Sciatic nerve (tissue), 2 donors: ENCODE results near the gene ALKBH7. TPM values are rescaled to one million over a fixed set of nuclear protein-coding genes. Genes with fewer than 3 reads are reported as not detected.

Source experiments
- ATAC-seq: fragments of 200-7000 bp; cut with Tn5 transposase; one replicate; pipeline ENCODE4 v1.9.1; 2020; ENCODE audit warnings: mild to moderate bottlenecking, moderate library complexity
- DNase-seq: peaks from one replicate; pipeline ENCODE4 v3.0.0-alpha.2; 2020; ENCODE audit warnings: low spot score
- intact Hi-C: fragments of 100-400 bp; cut with DNase I; formaldehyde crosslinking; loops from one replicate; pipeline ENCODE4 v1.14.2; 2022
- microRNA-seq: library from miRNA; unstranded; fragments of <30 nt; microRNA quantifications from one replicate; pipeline ENCODE4 v1.2.0, GENCODE V29; 2020
- total RNA-seq: library from RNA; stranded (reverse); fragmentation: NEBNext Ultra II Directional; extraction: Animal tissue kit (Norgen Biotek cat#: 25700); gene quantifications from one replicate; pipeline ENCODE4 v1.2.1, GENCODE V29; 2021
- donor health status: DM: no; HTN: no; CAD: no.
- donor health status: DM: no; HTN: no; CAD: no.

ALKBH7 gene
- total RNA-seq, 1 donor from 2014 or later: 55.6 TPM

GRCh38 chr19:6416658-6417405, 44.2 kb downstream of the ALKBH7 start:
- intact Hi-C loops: no loop called here
- no peak for ATAC-seq

DNA sequence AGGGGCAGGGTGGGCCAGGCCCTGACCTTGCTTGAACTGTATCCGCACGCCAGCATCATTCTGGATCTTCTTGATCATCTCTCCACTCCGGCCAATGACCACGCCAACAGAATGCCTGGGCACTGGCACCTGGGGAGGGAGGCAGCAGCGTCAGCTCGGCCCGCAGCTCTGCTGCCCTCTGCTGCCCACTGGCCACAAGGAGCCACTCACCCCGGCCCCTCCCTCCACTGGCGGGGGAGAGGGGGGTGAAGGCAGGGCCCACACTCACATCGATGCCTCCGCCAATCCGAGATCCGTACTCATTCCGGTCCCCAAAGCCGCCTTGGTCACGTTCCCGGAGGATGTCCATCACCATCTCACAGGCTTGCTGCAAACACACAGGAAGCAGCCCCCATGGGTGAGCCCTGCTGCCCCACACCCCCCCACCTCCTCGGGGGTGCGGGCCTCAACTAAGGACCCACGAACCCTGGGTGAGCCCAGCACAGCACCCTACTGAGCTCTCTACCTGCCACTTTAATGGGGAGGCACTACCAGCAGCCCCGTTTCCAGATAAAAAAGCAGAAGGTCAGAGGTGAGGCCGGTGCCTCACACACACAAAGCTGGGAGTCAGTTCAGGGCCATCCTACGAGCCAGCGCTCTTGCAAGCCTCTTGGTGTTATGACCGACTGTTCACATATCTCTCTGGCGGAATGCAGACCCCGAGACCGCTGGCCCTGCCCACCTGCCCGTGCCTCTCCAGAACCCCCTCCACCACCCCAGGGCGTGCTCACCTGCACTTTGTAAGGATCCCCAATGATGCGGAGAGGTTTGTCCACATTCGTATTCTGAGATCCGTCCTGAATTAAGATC, 45.3 kb downstream of the ALKBH7 start:
- intact Hi-C loops: no loop called here
- DNase-seq: no peak
- ATAC-seq: peak; percentile 58

More at GRCh38 chr19:6416658-6417405, 44.2 kb downstream of the ALKBH7 start:
- no peak for DNase-seq

- intact Hi-C loops: no loop called here
- DNase-seq: no peak
- ATAC-seq: no peak
Observed at GRCh38 chr19:6418562-6418932, 46.0 kb downstream of the ALKBH7 start.

DNA sequence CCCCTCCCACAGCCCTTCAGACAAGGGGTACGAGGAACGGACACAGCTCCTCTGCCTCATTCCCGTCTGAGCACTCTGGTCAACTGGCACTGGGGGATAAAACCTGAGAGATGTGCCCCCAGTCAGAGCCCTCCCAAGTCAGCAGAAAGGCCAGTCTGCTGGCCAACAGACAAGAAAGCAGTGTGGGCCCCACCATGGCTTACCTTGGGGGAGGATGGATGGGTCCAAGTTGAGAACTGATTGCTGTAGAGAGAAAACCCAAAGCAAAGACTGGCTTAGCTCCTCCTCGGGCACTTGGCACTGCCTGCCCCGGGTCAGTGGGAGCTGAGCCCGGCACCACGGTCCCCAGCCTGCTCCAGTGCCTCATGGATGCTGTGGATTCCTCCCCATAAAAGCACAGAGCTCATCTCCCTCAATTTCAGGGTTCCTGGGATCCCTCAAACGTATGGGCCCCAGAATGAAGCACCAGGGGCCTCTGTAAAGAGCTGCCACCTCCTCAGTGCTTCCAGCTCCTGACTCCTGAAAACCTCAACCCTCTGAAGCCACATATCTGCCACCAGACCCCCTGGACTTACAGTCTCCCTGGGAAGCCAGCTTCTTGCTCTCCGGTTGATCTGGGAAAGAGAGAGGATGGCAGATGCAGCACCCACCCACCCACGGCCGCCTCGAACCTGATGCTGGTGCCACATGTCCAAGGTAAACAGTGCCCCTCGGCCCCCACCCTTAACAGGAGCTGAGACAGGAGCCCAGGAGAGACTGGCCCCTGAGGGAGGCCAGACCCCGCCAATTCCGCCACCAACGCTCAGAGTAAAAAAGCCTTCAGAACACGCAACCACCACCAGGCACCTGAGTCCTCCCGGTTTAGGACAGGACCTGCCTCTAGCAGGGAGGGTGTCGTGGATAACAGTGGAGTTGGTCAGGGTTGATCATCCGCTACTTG, 48.8 kb downstream of the ALKBH7 start:
- no peak for DNase-seq
- ATAC-seq: no peak
- intact Hi-C loops: no loop called here

DNA sequence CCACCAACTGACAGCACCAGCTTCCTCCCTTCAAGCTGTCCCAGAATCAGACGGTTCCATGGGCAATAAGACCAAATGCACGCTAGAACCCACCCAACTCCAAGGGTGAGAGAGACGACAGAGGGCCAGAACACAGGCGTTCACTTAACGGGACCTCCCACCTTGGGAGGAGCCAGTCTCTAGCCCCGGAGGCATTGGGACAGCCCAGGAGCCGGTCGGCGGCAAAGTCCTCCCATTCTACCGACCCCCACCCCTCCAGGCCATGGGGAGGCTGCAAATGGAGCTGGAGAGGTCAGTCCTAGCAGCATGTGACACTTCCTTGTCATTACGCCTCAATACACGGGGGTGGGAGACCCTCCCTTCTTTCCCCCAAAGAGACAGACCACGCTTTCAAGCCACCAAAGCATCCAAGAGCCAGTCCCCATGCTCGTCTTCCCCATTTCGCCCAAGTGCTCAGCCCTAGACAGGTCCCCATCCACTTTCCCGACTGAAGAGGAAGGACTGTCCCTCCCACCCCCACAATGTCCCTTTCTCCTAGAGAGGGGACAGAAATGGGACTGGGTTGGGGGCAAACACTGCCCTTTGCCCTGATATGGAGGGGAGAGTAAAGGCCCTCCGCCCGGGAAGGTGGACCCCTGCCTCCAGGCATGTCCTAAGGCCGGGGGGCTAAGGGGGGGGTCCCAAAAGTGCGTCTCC, 51.1 kb downstream of the ALKBH7 start:
- DNase-seq: no peak
- no peak for ATAC-seq
- intact Hi-C loops: no loop called here

DNA sequence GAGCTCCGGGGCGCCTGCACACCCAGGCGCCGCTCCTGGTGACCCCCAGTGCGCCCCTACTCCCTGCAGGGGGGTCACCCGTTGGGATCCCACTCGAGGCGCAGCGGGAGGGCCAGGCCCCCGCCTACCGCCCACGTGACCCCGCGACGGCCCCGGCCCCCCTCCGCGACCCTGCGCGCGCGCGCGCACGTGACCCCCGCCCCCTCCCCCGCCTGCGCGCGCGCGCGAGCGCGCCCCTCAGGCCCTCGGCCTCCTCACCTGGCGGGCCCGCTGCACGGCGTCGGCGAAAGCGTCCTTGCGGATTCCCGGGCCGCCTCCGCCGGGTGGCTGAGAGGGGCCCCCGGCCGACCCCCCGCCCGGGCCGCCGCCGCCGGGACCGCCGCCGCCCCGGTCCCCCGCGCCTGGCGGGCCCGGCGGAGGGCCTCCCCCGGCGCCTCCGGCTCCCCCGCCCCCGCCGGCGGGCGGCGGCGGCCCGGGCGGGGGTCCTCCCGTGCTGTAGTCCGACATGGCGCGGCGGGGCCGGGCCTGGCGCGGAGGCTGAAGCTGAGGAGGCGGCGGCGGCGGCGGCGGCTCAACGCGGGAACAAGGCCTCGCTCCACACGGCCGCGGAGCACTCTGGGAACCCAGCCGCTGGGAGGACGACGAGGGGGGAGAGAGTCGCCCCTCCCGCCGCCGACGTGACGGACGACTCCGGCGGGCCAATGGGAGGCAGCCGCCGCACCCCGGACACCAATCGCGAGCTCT, 51.8 kb downstream of the ALKBH7 start, which contains the start of gene KHSRP:
Gene KHSRP, minus strand, starts transcription at position 617 of the 744 bp plus-strand sequence. Its CDS starts 110 bp downstream, at position 507.
- intact Hi-C loops: no loop called here
- DNase-seq: no peak
- ATAC-seq: no peak

Small RNA genes within 50 kb of the gene (microRNA-seq; reads per million reads assigned to microRNA genes)
- gene MIR3940: 6.5 reads per million, percentile 15 among the genes with 10 or more reads in this experiment
- not detected for gene MIR6790
- not detected for gene MIR6885

Other genes with a start within 250 kb of the ALKBH7 start
- gene ACSBG2, start 237.1 kb upstream of the ALKBH7 start, total RNA-seq: not detected
- 72.5 TPM for gene MLLT1, start 92.8 kb upstream of the ALKBH7 start, total RNA-seq
- not detected for gene ACER1, start 39.2 kb upstream of the ALKBH7 start, total RNA-seq
- 43.8 TPM for gene CLPP, start 11.3 kb upstream of the ALKBH7 start, total RNA-seq
- 2.1 TPM for gene PSPN, start 3.1 kb downstream of the ALKBH7 start, total RNA-seq
- 44.7 TPM for gene GTF2F1, start 20.4 kb downstream of the ALKBH7 start, total RNA-seq
- gene KHSRP, start 52.0 kb downstream of the ALKBH7 start, total RNA-seq: 161 TPM
- 0.27 TPM for gene SLC25A41, start 61.0 kb downstream of the ALKBH7 start, total RNA-seq
- 61.9 TPM for gene SLC25A23, start 87.0 kb downstream of the ALKBH7 start, total RNA-seq
- gene CRB3, start 91.5 kb downstream of the ALKBH7 start, total RNA-seq: not detected
- gene DENND1C, start 109.0 kb downstream of the ALKBH7 start, total RNA-seq: 5.5 TPM
- 47.8 TPM for gene TUBB4A, start 129.5 kb downstream of the ALKBH7 start, total RNA-seq
- 0.62 TPM for gene TNFSF9, start 158.2 kb downstream of the ALKBH7 start, total RNA-seq
- not detected for gene CD70, start 218.4 kb downstream of the ALKBH7 start, total RNA-seq